Right lobe of liver (tissue), 6 donors: ENCODE results near the gene HSPG2. TPM values are rescaled to one million over a fixed set of nuclear protein-coding genes. Genes with fewer than 3 reads are reported as not detected.

ENCODE experiments used
- ATAC-seq, 4 donors: fragments of 200-7000 bp; cut with Tn5 transposase; one replicate each; pipeline ENCODE4 v1.9.1; 2020; ENCODE audit warnings: mild to moderate bottlenecking in 4 of 4, moderate library complexity in 4 of 4
- DNase-seq, 3 donors: peaks; one replicate each; pipeline ENCODE4 v3.0.0-alpha.2; 2020
- H3K27ac ChIP-seq, 3 donors: fragments of 200-600 bp; one replicate each; pipeline ENCODE4 v1.8.0; 2022
- H3K27me3 ChIP-seq, 2 donors: fragments of 200-600 bp; one replicate each; pipeline ENCODE4 v1.8.0; 2022
- H3K36me3 ChIP-seq, 4 donors: fragments of 200-600 bp; sonication (generic) in 1 of 4; one replicate each; pipeline versions ENCODE4 v1.5.1 to v1.8.0; 2017 to 2022; ENCODE audit warnings: control low read depth in 1 of 4
- H3K4me1 ChIP-seq, 4 donors: fragments of 200-600 bp; sonication (generic) in 1 of 4; one replicate each; pipeline versions ENCODE4 v1.5.1 to v1.8.0; 2017 to 2022; ENCODE audit warnings: control low read depth in 1 of 4
- H3K4me3 ChIP-seq, 3 donors: fragments of 200-600 bp; one replicate each; pipeline ENCODE4 v1.8.0; 2022
- H3K9me3 ChIP-seq, 4 donors: fragments of 200-600 bp; sonication (generic) in 1 of 4; one replicate each; pipeline versions ENCODE4 v1.5.1 to v1.8.0; 2017 to 2022; ENCODE audit warnings: control low read depth in 1 of 4
- POLR2A ChIP-seq: fragments of 450-650 bp; IDR thresholded peaks from one replicate; pipeline ENCODE4 v1.6.1; 2017; ENCODE audit warnings: antibody characterized with exemption, mild to moderate bottlenecking
- WGBS: methylation state at CpG from one replicate; pipeline ENCODE4 v1.1.6; 2018; ENCODE audit warnings: low coverage, low lambda C conversion rate; ENCODE audit not compliant: insufficient coverage; ENCODE audit errors: missing lambda C conversion rate; 5-methylcytosine and 5-hydroxymethylcytosine counted together
- intact Hi-C, 2 donors: fragments of 100-400 bp; cut with DNase I; formaldehyde crosslinking; loops; one replicate each; pipeline versions ENCODE4 v1.11.2 to v1.14.1; 2022
- total RNA-seq, 6 experiments: library from RNA; depleted of rRNA in 2 of 6; stranded (reverse); fragments of >200 nt in 2 of 6; fragmentation: NEBNext Ultra II Directional in 3 of 6; extraction: Animal tissue kit (Norgen Biotek cat#: 25700) in 3 of 6; gene quantifications; one replicate each; pipeline versions ENCODE4 v1.1.0 to v1.2.4, GENCODE V29; 2016 to 2023
- TF ChIP-seq, protein P1 (sequence below), 4 donors: fragments of 200-600 bp in 3 of 4; fragments of 450-650 bp in 1 of 4; IDR thresholded peaks; one replicate each; pipeline versions ENCODE4 v1.5.1 to v1.8.0; 2016 to 2022; ENCODE audit warnings: antibody characterized with exemption in 4 of 4, mild to moderate bottlenecking in 2 of 4
- donor health status: DM: no; HTN: yes; CAD: no.
- donor health status: DM: no; HTN: no; CAD: no.
- donor health status: DM: no; HTN: no; CAD: no.
- donor health status: DM: no; HTN: yes; CAD: no.
- donor health status: DM: no; HTN: yes; CAD: no.

The HSPG2 gene
- total RNA-seq, 6 experiments from 2014 or later = 31.3 to 90.9 (median 43.7) TPM

DNA sequence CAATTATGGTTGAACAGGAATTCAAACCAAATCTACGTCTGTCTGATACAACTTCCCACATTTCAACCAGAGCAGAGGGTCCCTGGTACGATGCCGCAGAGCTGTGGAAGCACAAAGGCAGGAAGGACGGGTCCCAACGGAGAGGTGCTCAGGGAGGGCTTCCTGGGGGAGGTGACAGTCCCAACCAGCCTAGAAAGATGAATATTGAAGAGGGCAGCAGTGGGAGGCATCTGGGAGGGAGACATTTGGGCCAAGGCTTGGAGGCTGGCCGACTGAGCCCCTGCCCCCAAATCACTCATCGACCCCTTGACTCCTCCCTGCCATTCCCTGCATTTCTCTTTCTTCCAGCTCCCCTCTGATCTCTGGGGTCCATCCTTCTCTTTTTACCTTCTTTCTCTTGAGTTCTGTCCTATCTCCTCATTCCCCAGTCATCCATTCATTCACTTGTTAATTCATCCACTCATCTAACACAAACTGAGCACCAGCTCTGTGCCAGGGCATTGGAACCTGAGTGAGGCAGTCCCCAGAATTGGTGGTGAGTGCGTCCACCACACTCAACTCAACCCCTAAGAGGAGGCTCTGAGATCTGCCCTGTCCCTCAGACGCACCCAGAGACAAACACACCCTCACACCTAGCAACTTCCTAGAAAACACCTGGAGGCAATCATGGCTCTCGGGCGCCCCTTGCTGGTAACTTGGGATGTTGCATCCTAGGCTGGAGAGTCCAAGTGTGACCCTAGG, 26.5 kb upstream of the HSPG2 start:
- intact Hi-C loops = loop anchor here in 1 of 2 donors (10.0 kb wide), 1 partner anchor 259 kb away; no protein-coding TSS in a partner anchor
- 35% methylated on average over 7 of the region's 11 CpGs for WGBS
- peak; percentile 73 to 77 (median 76) for DNase-seq
- ATAC-seq = peak; percentile 90 to 97 (median 94)
- no peaks in the 10 kb centered on the region for H3K9me3 ChIP-seq
- no peaks in the 10 kb centered on the region for H3K4me1 ChIP-seq
- no peaks in the 10 kb centered on the region for H3K36me3 ChIP-seq
- no peak overlapping the region for H3K4me3 ChIP-seq
- no peaks in the 10 kb centered on the region for H3K27me3 ChIP-seq
- no peak overlapping the region for H3K27ac ChIP-seq
- TF ChIP-seq, protein P1, sequence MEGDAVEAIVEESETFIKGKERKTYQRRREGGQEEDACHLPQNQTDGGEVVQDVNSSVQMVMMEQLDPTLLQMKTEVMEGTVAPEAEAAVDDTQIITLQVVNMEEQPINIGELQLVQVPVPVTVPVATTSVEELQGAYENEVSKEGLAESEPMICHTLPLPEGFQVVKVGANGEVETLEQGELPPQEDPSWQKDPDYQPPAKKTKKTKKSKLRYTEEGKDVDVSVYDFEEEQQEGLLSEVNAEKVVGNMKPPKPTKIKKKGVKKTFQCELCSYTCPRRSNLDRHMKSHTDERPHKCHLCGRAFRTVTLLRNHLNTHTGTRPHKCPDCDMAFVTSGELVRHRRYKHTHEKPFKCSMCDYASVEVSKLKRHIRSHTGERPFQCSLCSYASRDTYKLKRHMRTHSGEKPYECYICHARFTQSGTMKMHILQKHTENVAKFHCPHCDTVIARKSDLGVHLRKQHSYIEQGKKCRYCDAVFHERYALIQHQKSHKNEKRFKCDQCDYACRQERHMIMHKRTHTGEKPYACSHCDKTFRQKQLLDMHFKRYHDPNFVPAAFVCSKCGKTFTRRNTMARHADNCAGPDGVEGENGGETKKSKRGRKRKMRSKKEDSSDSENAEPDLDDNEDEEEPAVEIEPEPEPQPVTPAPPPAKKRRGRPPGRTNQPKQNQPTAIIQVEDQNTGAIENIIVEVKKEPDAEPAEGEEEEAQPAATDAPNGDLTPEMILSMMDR (IDR thresholded peaks at IDR 0.05) = peak; percentile 85 to 95 (median 87)
- no peak for TF ChIP-seq POLR2A

DNA sequence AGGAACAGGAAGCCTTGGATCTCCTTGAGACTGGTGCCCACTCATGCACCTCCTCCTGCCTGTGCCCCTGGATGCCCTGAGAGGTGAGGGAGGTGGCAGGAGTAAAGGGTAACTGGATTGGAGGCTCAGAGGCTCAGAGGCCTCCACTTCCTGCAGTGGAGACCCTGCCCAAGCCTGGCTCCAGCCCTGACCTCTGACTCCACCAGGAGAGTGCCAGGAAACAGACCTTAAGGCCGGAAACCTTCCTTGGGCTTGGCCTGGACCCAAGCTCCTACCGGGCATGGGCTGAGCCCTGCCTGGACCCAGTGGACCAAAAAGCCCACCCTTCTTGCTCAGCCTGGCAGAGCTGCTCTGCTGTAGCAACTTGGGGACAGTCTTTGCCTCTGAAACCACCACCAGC, 24.7 kb upstream of the HSPG2 start:
- no peak for TF ChIP-seq POLR2A
- TF ChIP-seq, protein P1 (IDR thresholded peaks at IDR 0.05) = no peak
- peak in 1 of 3 donors; percentile 15 for DNase-seq
- no peak overlapping the region for H3K27ac ChIP-seq
- H3K4me3 ChIP-seq = no peak overlapping the region
- H3K9me3 ChIP-seq = no peaks in the 10 kb centered on the region
- intact Hi-C loops = loop anchor here in 1 of 2 donors (10.0 kb wide), 1 partner anchor 257 kb away; no protein-coding TSS in a partner anchor
- WGBS = no CpG with 5 or more reads among the region's 2 CpGs
- ATAC-seq = peak in 1 of 4 donors; percentile 17
- no peaks in the 10 kb centered on the region for H3K27me3 ChIP-seq
- H3K4me1 ChIP-seq = peaks cover 0 to 6% (median 0%) of the 10 kb centered on the region in 4 donors
- H3K36me3 ChIP-seq = no peaks in the 10 kb centered on the region

DNA sequence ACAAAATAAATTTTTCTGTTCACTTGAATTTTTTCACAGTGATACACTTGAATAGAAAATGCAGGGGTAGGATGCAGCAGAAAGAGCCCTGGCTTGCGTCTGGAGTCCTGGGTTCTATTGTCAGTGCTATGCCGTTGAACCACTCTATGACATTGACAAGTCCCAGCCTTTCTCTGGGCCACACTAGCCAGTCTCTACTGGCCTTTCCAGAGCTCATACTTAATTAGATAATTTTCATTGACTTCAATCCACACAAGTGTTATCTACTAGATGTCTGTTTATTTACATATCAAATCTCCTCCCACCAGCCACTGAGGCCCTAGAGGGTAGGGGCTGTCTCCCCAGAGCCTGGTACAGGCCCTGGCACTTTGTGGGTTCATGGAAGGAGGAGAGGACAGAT, 24.2 kb upstream of the HSPG2 start:
- intact Hi-C loops = loop anchor here in 1 of 2 donors (10.0 kb wide), 1 partner anchor 257 kb away; no protein-coding TSS in a partner anchor
- Histone ChIP-seq H3K27me3 (no peaks in the 10 kb centered on the region), H3K4me3 (no peak overlapping the region), H3K4me1 (peaks cover 0 to 10% (median 0%) of the 10 kb centered on the region in 4 donors), H3K9me3 (no peaks in the 10 kb centered on the region), H3K36me3 (no peaks in the 10 kb centered on the region), H3K27ac (no peak overlapping the region)
- no peak for DNase-seq
- no peak for TF ChIP-seq POLR2A
- TF ChIP-seq, protein P1 (IDR thresholded peaks at IDR 0.05) = no peak
- no peak for ATAC-seq
- 70% methylated on average over 2 of the region's 2 CpGs for WGBS

DNA sequence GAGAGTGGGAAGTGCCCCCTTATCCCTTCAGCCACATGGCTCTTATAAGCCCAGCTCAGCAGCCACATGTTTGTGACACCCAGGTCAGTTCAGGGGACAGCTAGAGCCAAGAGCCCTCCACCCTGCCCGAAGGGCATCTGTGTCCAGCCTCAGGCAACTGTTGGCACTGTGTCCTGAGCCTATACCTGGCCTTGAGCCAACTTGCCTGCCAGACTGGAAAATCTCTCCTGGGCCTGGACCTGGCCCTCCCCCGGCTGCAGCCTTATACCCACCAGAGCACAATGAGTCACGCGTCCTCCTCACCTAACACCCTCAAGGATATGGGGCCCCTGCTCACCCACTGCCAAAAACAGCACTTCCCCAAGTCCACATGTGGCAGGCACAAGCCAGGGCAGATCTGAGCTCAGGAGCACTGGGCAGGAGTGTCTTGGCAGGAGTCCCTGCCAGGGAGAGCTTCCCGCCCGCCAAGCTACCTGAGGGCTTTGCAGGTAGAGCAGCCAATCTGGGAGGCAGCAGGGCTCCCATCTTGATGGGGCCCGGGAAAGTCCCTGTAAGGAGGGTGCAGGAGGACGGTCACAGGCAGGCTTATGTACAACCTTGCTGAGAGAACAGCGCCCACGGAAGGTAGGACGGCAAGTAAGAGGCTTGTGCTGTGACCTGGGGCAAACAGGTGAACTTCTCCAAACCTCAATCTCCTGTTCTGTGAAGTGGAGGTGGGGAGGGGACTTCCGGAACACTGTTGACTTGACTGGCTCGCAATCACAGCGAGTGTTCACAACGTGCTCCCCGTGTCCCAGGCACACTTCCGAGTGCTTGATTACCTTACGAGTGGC, 19.8 kb upstream of the HSPG2 start:
- ATAC-seq (peak; percentile 68 to 82 (median 78)), DNase-seq (peak; percentile 46 to 75 (median 73))
- intact Hi-C loops = no loop called here
- no peak overlapping the region for H3K27ac ChIP-seq
- H3K36me3 ChIP-seq = no peaks in the 10 kb centered on the region
- H3K4me3 ChIP-seq = no peak overlapping the region
- peaks cover 0 to 10% (median 0%) of the 10 kb centered on the region in 4 donors for H3K4me1 ChIP-seq
- WGBS = 43% methylated on average over 5 of the region's 18 CpGs
- TF ChIP-seq POLR2A = no peak
- TF ChIP-seq, protein P1 (IDR thresholded peaks at IDR 0.05) = no peak
- H3K27me3 ChIP-seq = no peaks in the 10 kb centered on the region
- no peaks in the 10 kb centered on the region for H3K9me3 ChIP-seq
